Measurements from ENCODE around the gene DCUN1D2. TPM values are rescaled to one million over a fixed set of nuclear protein-coding genes. Genes with fewer than 3 reads are reported as not detected.

Gene DCUN1D2
- total and polyA plus RNA-seq, 10 of the 15 experiments (the other 5 are each of a cell fraction or from before 2014, with no cell fraction given) = 2.5 to 23.6 (median 9.3) TPM

DNA sequence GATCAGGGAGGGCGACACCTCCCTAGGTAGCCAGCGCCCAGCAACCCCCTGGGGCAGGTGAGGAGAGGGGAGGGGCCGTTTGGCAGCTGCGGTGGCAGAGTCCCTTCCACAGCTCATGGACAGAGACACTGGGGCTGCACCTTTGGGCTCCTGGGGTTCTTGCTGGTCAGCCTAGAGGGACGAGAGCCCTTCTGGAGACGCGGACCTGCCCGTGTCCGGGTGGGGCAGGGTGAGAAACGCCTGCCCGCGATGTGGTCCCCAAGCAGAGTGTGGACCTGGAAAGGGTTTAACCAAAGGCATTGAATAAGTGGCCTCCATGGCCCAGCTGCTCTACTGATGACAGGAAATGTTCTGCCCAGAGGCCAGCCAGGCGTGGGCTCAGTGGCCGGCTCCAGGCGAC is 75.5 kb downstream of the DCUN1D2 start:
- no peak for DNase-seq (ENCODE audit: low read depth, low spot score)
- Histone ChIP-seq H3K9ac (ENCODE audit: control insufficient read depth, insufficient read depth, low read length) (no peak overlapping the region), H4K20me1 (ENCODE audit: control insufficient read depth, insufficient read depth) (no peaks in the 10 kb centered on the region), H3K9me3 (replicated peaks; ENCODE audit: control insufficient read depth, insufficient read depth, low read length) (no peaks in the 10 kb centered on the region), H3K4me2 (ENCODE audit: control insufficient read depth, insufficient read depth) (no peak overlapping the region), H3K79me2 (ENCODE audit: control insufficient read depth, insufficient read depth, low read length) (no peaks in the 10 kb centered on the region), H3K36me3 (ENCODE audit: control insufficient read depth in 2 of 2, insufficient read depth in 2 of 2, low read length in 1 of 2) (no peaks in the 10 kb centered on the region), H2AFZ (ENCODE audit: control insufficient read depth, low read depth, low read length) (no peak overlapping the region), H3K4me3 (no peak overlapping the region), H3K27ac (ENCODE audit: control insufficient read depth, insufficient read depth) (no peak overlapping the region), H3K4me1 (ENCODE audit: control insufficient read depth, insufficient read depth, low read length) (no peaks in the 10 kb centered on the region), H3K27me3 (replicated peaks in 1 of 2; ENCODE audit: control insufficient read depth in 2 of 2, insufficient read depth in 2 of 2, low read length in 1 of 2) (no peaks in the 10 kb centered on the region; a peak in 1 of 4 replicates)
- POLR2A ChIA-PET = interaction anchor here (0.6 to 1.0 kb wide), 2 partner anchors 15 to 19 kb away, joined by 3 read pairs; no protein-coding TSS in a partner anchor
- TF ChIP-seq, protein P1, sequence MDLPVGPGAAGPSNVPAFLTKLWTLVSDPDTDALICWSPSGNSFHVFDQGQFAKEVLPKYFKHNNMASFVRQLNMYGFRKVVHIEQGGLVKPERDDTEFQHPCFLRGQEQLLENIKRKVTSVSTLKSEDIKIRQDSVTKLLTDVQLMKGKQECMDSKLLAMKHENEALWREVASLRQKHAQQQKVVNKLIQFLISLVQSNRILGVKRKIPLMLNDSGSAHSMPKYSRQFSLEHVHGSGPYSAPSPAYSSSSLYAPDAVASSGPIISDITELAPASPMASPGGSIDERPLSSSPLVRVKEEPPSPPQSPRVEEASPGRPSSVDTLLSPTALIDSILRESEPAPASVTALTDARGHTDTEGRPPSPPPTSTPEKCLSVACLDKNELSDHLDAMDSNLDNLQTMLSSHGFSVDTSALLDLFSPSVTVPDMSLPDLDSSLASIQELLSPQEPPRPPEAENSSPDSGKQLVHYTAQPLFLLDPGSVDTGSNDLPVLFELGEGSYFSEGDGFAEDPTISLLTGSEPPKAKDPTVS (IDR thresholded peaks at IDR 0.05; ENCODE audit: low read depth, low read length) = no peak
- TF ChIP-seq BMI1 (IDR thresholded peaks at IDR 0.05; ENCODE audit: borderline replicate concordance) (no peak), SIN3A (IDR thresholded peaks at IDR 0.05; ENCODE audit: low read depth, low read length) (no peak), CREB1 (IDR thresholded peaks at IDR 0.05; ENCODE audit: low read depth) (no peak), JUND (IDR thresholded peaks at IDR 0.05; ENCODE audit: low read depth, low read length) (no peak), RELA (IDR thresholded peaks at IDR 0.05; ENCODE audit: borderline replicate concordance, partially characterized antibody) (no peak), SMC3 (IDR thresholded peaks at IDR 0.05; ENCODE audit: borderline replicate concordance, low read length) (no peak), NBN (IDR thresholded peaks at IDR 0.05) (no peak)
- TF ChIP-seq, protein P2, sequence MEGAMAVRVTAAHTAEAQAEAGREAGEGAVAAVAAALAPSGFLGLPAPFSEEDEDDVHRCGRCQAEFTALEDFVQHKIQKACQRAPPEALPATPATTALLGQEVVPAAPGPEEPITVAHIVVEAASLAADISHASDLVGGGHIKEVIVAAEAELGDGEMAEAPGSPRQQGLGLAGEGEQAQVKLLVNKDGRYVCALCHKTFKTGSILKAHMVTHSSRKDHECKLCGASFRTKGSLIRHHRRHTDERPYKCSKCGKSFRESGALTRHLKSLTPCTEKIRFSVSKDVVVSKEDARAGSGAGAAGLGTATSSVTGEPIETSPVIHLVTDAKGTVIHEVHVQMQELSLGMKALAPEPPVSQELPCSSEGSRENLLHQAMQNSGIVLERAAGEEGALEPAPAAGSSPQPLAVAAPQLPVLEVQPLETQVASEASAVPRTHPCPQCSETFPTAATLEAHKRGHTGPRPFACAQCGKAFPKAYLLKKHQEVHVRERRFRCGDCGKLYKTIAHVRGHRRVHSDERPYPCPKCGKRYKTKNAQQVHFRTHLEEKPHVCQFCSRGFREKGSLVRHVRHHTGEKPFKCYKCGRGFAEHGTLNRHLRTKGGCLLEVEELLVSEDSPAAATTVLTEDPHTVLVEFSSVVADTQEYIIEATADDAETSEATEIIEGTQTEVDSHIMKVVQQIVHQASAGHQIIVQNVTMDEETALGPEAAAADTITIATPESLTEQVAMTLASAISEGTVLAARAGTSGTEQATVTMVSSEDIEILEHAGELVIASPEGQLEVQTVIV (IDR thresholded peaks at IDR 0.05; ENCODE audit: borderline replicate concordance, partially characterized antibody) = no peak
- TF ChIP-seq, protein P3, sequence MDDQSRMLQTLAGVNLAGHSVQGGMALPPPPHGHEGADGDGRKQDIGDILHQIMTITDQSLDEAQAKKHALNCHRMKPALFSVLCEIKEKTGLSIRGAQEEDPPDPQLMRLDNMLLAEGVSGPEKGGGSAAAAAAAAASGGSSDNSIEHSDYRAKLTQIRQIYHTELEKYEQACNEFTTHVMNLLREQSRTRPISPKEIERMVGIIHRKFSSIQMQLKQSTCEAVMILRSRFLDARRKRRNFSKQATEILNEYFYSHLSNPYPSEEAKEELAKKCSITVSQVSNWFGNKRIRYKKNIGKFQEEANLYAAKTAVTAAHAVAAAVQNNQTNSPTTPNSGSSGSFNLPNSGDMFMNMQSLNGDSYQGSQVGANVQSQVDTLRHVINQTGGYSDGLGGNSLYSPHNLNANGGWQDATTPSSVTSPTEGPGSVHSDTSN (IDR thresholded peaks at IDR 0.05; ENCODE audit: insufficient replicate concordance, low read depth, low read length) = no peak
- no peak for FAIRE-seq
- no TSS peak for BruUV-seq (replicated peaks)
- CTCF ChIA-PET = no interaction called here
- SMC1A ChIA-PET (ENCODE audit: uncharacterized antibody, unreplicated experiment) = no interaction called here
- intact Hi-C loops (cut with micrococcal nuclease; ENCODE audit: unreplicated experiment) = no loop called here
- in situ Hi-C loops (cut with MboI) = no loop called here
- no peak for ATAC-seq
- WGBS (ENCODE audit: insufficient coverage, insufficient replicate concordance, low lambda C conversion rate, missing lambda C conversion rate) = 55% methylated on average over 15 of the region's 15 CpGs
- RAD21 ChIA-PET (ENCODE audit: unreplicated experiment) = no interaction called here
